Measurements from ENCODE around the gene DNAJC12.

Gene DNAJC12

DNA sequence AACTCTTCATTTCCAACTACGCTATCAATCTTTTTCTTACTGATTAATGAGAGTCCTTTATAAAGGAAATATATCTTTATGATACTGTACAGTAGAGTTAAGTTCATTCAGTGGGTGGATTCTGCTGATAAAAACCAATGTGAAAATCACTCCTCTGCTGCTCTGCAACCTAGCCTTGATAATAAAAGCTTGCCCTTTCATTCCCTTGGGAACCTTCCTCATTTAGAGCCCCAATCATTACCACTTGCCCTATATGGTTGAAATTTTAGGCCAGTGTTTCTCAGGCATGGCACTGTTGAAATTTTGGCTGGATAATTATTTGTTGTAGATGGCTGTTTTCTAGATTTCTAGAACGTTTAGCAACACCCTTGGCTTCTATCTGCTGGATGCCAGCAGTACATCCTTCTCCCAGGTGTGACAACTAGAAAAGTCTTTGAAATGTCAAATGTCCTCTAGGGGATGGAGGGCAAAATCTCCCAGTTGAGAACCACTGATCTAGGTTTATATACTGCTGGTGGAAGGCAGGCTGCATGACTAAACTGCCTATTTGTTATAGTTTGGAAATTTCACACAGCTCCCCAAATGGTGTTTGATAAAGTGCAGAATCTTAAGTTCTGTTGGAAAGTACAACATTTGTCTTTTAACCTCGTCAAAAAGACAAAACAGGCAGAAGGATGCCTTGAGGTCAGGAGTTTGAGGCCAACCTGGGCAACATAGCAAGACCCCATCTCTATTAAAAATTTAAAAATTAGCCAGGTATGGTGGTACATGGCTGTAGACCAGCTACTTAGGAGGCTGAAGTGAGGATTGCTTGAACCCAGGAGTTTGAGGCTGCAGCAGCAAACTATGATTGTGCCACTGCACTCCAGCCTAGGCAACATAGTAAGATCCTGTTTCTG is 37.6 kb upstream of the DNAJC12 start:
- TF ChIP-seq, protein P1, sequence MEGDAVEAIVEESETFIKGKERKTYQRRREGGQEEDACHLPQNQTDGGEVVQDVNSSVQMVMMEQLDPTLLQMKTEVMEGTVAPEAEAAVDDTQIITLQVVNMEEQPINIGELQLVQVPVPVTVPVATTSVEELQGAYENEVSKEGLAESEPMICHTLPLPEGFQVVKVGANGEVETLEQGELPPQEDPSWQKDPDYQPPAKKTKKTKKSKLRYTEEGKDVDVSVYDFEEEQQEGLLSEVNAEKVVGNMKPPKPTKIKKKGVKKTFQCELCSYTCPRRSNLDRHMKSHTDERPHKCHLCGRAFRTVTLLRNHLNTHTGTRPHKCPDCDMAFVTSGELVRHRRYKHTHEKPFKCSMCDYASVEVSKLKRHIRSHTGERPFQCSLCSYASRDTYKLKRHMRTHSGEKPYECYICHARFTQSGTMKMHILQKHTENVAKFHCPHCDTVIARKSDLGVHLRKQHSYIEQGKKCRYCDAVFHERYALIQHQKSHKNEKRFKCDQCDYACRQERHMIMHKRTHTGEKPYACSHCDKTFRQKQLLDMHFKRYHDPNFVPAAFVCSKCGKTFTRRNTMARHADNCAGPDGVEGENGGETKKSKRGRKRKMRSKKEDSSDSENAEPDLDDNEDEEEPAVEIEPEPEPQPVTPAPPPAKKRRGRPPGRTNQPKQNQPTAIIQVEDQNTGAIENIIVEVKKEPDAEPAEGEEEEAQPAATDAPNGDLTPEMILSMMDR (IDR thresholded peaks at IDR 0.05; ENCODE audit: low read length), result no peak
- TF ChIP-seq EZH2 (IDR thresholded peaks at IDR 0.05; ENCODE audit: borderline replicate concordance, low read length), result no peak
- no peak overlapping the region for H3K9ac ChIP-seq (ENCODE audit: low read length)
- no peaks in the 10 kb centered on the region for H3K9me2 ChIP-seq (ENCODE audit: low read depth, low read length)
- no peaks in the 10 kb centered on the region for H3K9me3 ChIP-seq (ENCODE audit: low read length)
- no peaks in the 10 kb centered on the region for H3K27me3 ChIP-seq (ENCODE audit: insufficient read depth, low read length)
- no peak overlapping the region for H3K27ac ChIP-seq (ENCODE audit: low read depth, low read length, poor library complexity, severe bottlenecking)
- no peaks in the 10 kb centered on the region for H3K4me1 ChIP-seq (ENCODE audit: insufficient read depth, low read length, severe bottlenecking)
- H4K20me1 ChIP-seq (ENCODE audit: insufficient read depth, low read length), result no peaks in the 10 kb centered on the region
- H3K79me2 ChIP-seq (ENCODE audit: insufficient read depth, low read length), result no peaks in the 10 kb centered on the region
- H2AFZ ChIP-seq (ENCODE audit: low read length), result no peak overlapping the region
- H3K36me3 ChIP-seq (ENCODE audit: insufficient read depth, low read length), result no peaks in the 10 kb centered on the region
- H3F3A ChIP-seq (ENCODE audit: insufficient read depth, low read length), result no peaks in the 10 kb centered on the region
- no peak overlapping the region for H3K4me3 ChIP-seq (ENCODE audit: low read depth, low read length, poor library complexity, severe bottlenecking)
- no peak overlapping the region for H3K4me2 ChIP-seq (ENCODE audit: low read length)

DNA sequence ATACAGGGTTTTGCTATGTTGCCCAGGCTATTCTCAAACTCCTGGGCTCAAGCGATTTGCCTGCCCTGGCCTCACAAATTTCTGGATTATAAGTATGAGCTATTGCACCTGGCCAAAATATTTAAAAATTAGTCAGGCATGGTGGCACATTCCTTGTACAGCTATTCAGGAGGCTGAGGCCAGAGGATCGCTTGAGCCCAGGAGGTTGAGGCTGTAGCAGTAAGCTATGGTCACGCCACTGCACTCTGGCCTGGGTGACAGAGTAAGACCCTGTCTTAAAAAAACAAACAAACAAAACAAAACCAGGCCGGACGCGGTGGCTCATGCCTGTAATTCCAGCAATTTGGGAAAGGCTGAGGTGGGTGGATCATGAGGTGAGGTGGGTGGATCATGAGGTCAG is 32.0 kb upstream of the DNAJC12 start:
- H3K9ac ChIP-seq (ENCODE audit: low read length), result no peak overlapping the region
- TF ChIP-seq, protein P1 (IDR thresholded peaks at IDR 0.05; ENCODE audit: low read length), result no peak
- no peak for TF ChIP-seq EZH2 (IDR thresholded peaks at IDR 0.05; ENCODE audit: borderline replicate concordance, low read length)
- no peak overlapping the region for H3K27ac ChIP-seq (ENCODE audit: low read depth, low read length, poor library complexity, severe bottlenecking)
- H3K9me3 ChIP-seq (ENCODE audit: low read length), result no peaks in the 10 kb centered on the region
- no peaks in the 10 kb centered on the region for H3K4me1 ChIP-seq (ENCODE audit: insufficient read depth, low read length, severe bottlenecking)
- H3K4me3 ChIP-seq (ENCODE audit: low read depth, low read length, poor library complexity, severe bottlenecking), result no peak overlapping the region
- no peaks in the 10 kb centered on the region for H4K20me1 ChIP-seq (ENCODE audit: insufficient read depth, low read length)
- H3K27me3 ChIP-seq (ENCODE audit: insufficient read depth, low read length), result no peaks in the 10 kb centered on the region
- no peak overlapping the region for H2AFZ ChIP-seq (ENCODE audit: low read length)
- H3K36me3 ChIP-seq (ENCODE audit: insufficient read depth, low read length), result no peaks in the 10 kb centered on the region
- H3K79me2 ChIP-seq (ENCODE audit: insufficient read depth, low read length), result no peaks in the 10 kb centered on the region
- no peaks in the 10 kb centered on the region for H3F3A ChIP-seq (ENCODE audit: insufficient read depth, low read length)
- H3K9me2 ChIP-seq (ENCODE audit: low read depth, low read length), result no peaks in the 10 kb centered on the region
- no peak overlapping the region for H3K4me2 ChIP-seq (ENCODE audit: low read length)

DNA sequence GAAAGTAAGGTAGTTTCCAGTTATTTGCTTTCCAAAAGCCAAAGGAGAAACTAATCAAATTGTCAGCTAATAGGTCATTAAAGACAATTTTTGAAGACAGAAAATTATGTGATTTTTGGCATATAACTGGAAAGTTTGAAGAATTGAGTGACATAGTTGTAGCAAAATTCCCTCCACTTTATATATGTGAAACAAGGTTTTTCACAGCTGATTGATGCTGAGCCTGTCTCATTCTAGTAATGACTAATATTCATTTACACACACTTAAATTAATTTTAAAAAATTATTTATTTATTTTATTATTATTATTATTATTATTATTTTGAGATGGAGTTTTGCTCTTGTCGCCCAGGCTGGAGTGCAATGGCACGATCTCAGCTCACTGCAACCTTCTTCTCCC is 30.1 kb upstream of the DNAJC12 start:
- Histone ChIP-seq H4K20me1 (ENCODE audit: insufficient read depth, low read length) (no peaks in the 10 kb centered on the region), H3K9me3 (ENCODE audit: low read length) (no peaks in the 10 kb centered on the region), H3K27me3 (ENCODE audit: insufficient read depth, low read length) (no peaks in the 10 kb centered on the region), H3K9ac (ENCODE audit: low read length) (no peak overlapping the region), H3K4me1 (ENCODE audit: insufficient read depth, low read length, severe bottlenecking) (peaks cover 8% of the 10 kb centered on the region), H3K9me2 (ENCODE audit: low read depth, low read length) (no peaks in the 10 kb centered on the region), H3K79me2 (ENCODE audit: insufficient read depth, low read length) (no peaks in the 10 kb centered on the region), H3K4me3 (ENCODE audit: low read depth, low read length, poor library complexity, severe bottlenecking) (no peak overlapping the region), H3K4me2 (ENCODE audit: low read length) (no peak overlapping the region), H2AFZ (ENCODE audit: low read length) (no peak overlapping the region), H3K36me3 (ENCODE audit: insufficient read depth, low read length) (no peaks in the 10 kb centered on the region), H3F3A (ENCODE audit: insufficient read depth, low read length) (no peaks in the 10 kb centered on the region), H3K27ac (ENCODE audit: low read depth, low read length, poor library complexity, severe bottlenecking) (no peak overlapping the region)
- TF ChIP-seq, protein P1 (IDR thresholded peaks at IDR 0.05; ENCODE audit: low read length), result no peak
- no peak for TF ChIP-seq EZH2 (IDR thresholded peaks at IDR 0.05; ENCODE audit: borderline replicate concordance, low read length)

Data from OCI-LY1 (cell line).